HepG2 (cell line): Measurements from ENCODE around the gene PRKCE. TPM values are rescaled to one million over a fixed set of nuclear protein-coding genes. Genes with fewer than 3 reads are reported as not detected.

Source experiments
- ATAC-seq: fragments of 200-7000 bp; cut with Tn5 transposase; 3 replicates; pipeline ENCODE4 v1.9.1; 2020; ENCODE audit warnings: mild to moderate bottlenecking, moderate library complexity
- BruUV-seq: library from RNA; stranded (reverse); fragments of 400-500 nt; replicated peaks from 2 replicates; lab custom pipeline; 2021; lab: Mats Ljungman, UMichigan
- CTCF ChIA-PET: fragments of 300-600 bp; formaldehyde crosslinking; extraction: SDS; loops from one replicate; lab custom pipeline; 2021; ENCODE audit warnings: low total read pairs, inconsistent platforms, low intra/inter-chr PET ratio; lab: Yijun Ruan, JAX
- POLR2A ChIA-PET: fragments of 350-600 bp; sonication (Branson Sonifier 250); formaldehyde crosslinking; loops from one replicate; lab custom pipeline; 2020; ENCODE audit warnings: antibody characterized with exemption, inconsistent platforms; lab: Yijun Ruan, JAX
- DNase-seq: peaks from one replicate; pipeline ENCODE4 v3.0.0-alpha.2; 2015; ENCODE audit warnings: low spot score
- FAIRE-seq: peaks from 3 replicates; lab custom pipeline; 2011; peaks lifted over from hg19 to GRCh38; lab: Jason Lieb, UNC
- H2AFZ ChIP-seq: one replicate; pipeline ENCODE4 v1.6.1; 2011; ENCODE audit warnings: low read length, inconsistent platforms
- H3K27ac ChIP-seq: fragments of 300-600 bp; 3 replicates; pipeline ENCODE4 v1.8.0; 2011; ENCODE audit warnings: mixed run types, mild to moderate bottlenecking, mixed read lengths, low read length, inconsistent platforms; ENCODE audit not compliant: insufficient read depth; ENCODE audit errors: extremely low read length
- H3K27me3 ChIP-seq, 2 experiments: fragments of 200-600 bp in 1 of 2; 2 replicates in 1 of 2; 3 replicates in 1 of 2; pipeline versions ENCODE4 v1.6.0 to v1.8.0; 2011; ENCODE audit warnings: low read length in 2 of 2, mild to moderate bottlenecking in 2 of 2, moderate library complexity in 2 of 2, inconsistent platforms in 1 of 2; ENCODE audit not compliant: insufficient read depth in 2 of 2, control insufficient read depth in 1 of 2
- H3K36me3 ChIP-seq, 2 experiments: fragments of 200-600 bp in 1 of 2; replicated peaks in 1 of 2; 2 replicates in 1 of 2; 3 replicates in 1 of 2; pipeline versions ENCODE4 v1.5.1 to v1.8.0; 2011; ENCODE audit warnings: low read length in 2 of 2, inconsistent platforms in 1 of 2; ENCODE audit not compliant: insufficient read depth in 2 of 2, control insufficient read depth in 1 of 2
- H3K4me1 ChIP-seq: 2 replicates; pipeline ENCODE4 v1.5.1; 2012; ENCODE audit warnings: low read length, inconsistent platforms; ENCODE audit not compliant: insufficient read depth
- H3K4me2 ChIP-seq: 2 replicates; pipeline ENCODE4 v1.6.0; 2011; ENCODE audit warnings: low read depth, low read length, inconsistent platforms
- H3K4me3 ChIP-seq, 3 experiments: fragments of 200-600 bp in 1 of 3; sonication (generic), shearing (Covaris generic) in 1 of 3; replicated peaks in 1 of 3; 2 replicates each; pipeline ENCODE4 v1.5.1; 2011 to 2016; ENCODE audit warnings: low read length in 3 of 3, inconsistent platforms in 2 of 3, low read depth in 2 of 3, mild to moderate bottlenecking in 2 of 3, control low read depth in 1 of 3, mixed read lengths in 1 of 3; ENCODE audit not compliant: insufficient read depth in 1 of 3
- H3K79me2 ChIP-seq: one replicate; pipeline ENCODE4 v1.6.1; 2011; ENCODE audit warnings: low read length, inconsistent platforms; ENCODE audit not compliant: insufficient read depth
- H3K9ac ChIP-seq: 2 replicates; pipeline ENCODE4 v1.6.0; 2011; ENCODE audit warnings: mild to moderate bottlenecking, low read depth, low read length, inconsistent platforms; ENCODE audit not compliant: insufficient read depth
- H3K9me3 ChIP-seq: 2 replicates; pipeline ENCODE4 v1.5.1; 2012; ENCODE audit warnings: mild to moderate bottlenecking, low read length
- H4K20me1 ChIP-seq: 2 replicates; pipeline ENCODE4 v1.6.0; 2011; ENCODE audit warnings: inconsistent platforms, mild to moderate bottlenecking, low read length, moderate library complexity; ENCODE audit not compliant: insufficient read depth
- AHR ChIP-seq: IDR thresholded peaks from 2 replicates; pipeline ENCODE4 v1.6.1; 2018; ENCODE audit warnings: missing genetic modification reagents, missing compliant biosample characterization
- CENPBD1 ChIP-seq: sonication (generic); formaldehyde crosslinking; IDR thresholded peaks from 2 replicates; pipeline ENCODE4 v1.8.0; 2022; ENCODE audit warnings: missing genetic modification reagents, low read depth, mild to moderate bottlenecking, borderline replicate concordance
- HNF4A ChIP-seq: sonication (generic); formaldehyde crosslinking; IDR thresholded peaks from 2 replicates; pipeline ENCODE4 v1.4.0; 2020; ENCODE audit warnings: missing genetic modification reagents
- KLF6 ChIP-seq: IDR thresholded peaks from 2 replicates; pipeline ENCODE4 v1.8.0; 2016; ENCODE audit warnings: missing biosample characterization, missing genetic modification reagents
- MEIS2 ChIP-seq: sonication (generic); formaldehyde crosslinking; IDR thresholded peaks from 2 replicates; pipeline ENCODE4 v1.9.0; 2021; ENCODE audit warnings: mild to moderate bottlenecking, missing genetic modification reagents
- NCOA2 ChIP-seq: sonication (generic); formaldehyde crosslinking; IDR thresholded peaks from 2 replicates; pipeline ENCODE4 v1.8.0; 2022; ENCODE audit warnings: inconsistent platforms
- PAF1 ChIP-seq: IDR thresholded peaks from 2 replicates; pipeline ENCODE4 v1.6.1; 2016; ENCODE audit warnings: missing genetic modification reagents, missing compliant biosample characterization
- PHF8 ChIP-seq: sonication (generic); formaldehyde crosslinking; IDR thresholded peaks from 2 replicates; pipeline ENCODE4 v1.5.0; 2020; ENCODE audit warnings: missing genetic modification reagents
- SIX1 ChIP-seq: sonication (generic); formaldehyde crosslinking; IDR thresholded peaks from 2 replicates; pipeline ENCODE4 v1.4.0; 2020; ENCODE audit warnings: missing genetic modification reagents, borderline replicate concordance
- TSC22D2 ChIP-seq: sonication (generic); formaldehyde crosslinking; IDR thresholded peaks from 2 replicates; pipeline ENCODE4 v1.5.1; 2020; ENCODE audit warnings: missing genetic modification reagents, mild to moderate bottlenecking, borderline replicate concordance
- XBP1 ChIP-seq: sonication (generic); formaldehyde crosslinking; IDR thresholded peaks from 2 replicates; pipeline ENCODE4 v1.5.0; 2020; ENCODE audit warnings: missing genetic modification reagents
- YEATS2 ChIP-seq: sonication (generic); formaldehyde crosslinking; IDR thresholded peaks from 2 replicates; pipeline ENCODE4 v1.4.0; 2020; ENCODE audit warnings: missing genetic modification reagents, borderline replicate concordance
- ZMAT3 ChIP-seq: sonication (generic); formaldehyde crosslinking; conservative IDR thresholded peaks from 2 replicates; pipeline ENCODE4 v1.7.0; 2021; ENCODE audit warnings: missing genetic modification reagents
- ZNF335 ChIP-seq: sonication (generic); formaldehyde crosslinking; IDR thresholded peaks from 2 replicates; pipeline ENCODE4 v1.4.0; 2020; ENCODE audit warnings: missing genetic modification reagents
- ZNF75D ChIP-seq: sonication (generic); formaldehyde crosslinking; IDR thresholded peaks from 2 replicates; pipeline ENCODE4 v1.8.1; 2023; ENCODE audit warnings: missing genetic modification reagents, mild to moderate bottlenecking, borderline replicate concordance
- WGBS: methylation state at CpG from one replicate; pipeline ENCODE4 v1.1.6; 2017; ENCODE audit warnings: low lambda C conversion rate; 5-methylcytosine and 5-hydroxymethylcytosine counted together
- in situ Hi-C: cut with HindIII; loops from 2 replicates; pipeline ENCODE4 v1.10.0; 2017; ENCODE audit warnings: low pct_unique_long_range_greater_than_20kb; ENCODE audit not compliant: extremely low pct_ligation_motif_present
- intact Hi-C: fragments of 100-400 bp; cut with micrococcal nuclease; formaldehyde crosslinking; loops from one replicate; pipeline ENCODE4 v1.10.0; 2022; ENCODE audit not compliant: unreplicated experiment
- polyA plus RNA-seq, 8 experiments: library from polyadenylated mRNA; depleted of rRNA in 3 of 8; stranded (reverse) in 7 of 8; unstranded in 1 of 8; fragments of >200 nt; fragmentation: Illumina TruSeq in 4 of 8; extraction: Trizol in 4 of 8; gene quantifications; 2 replicates each; pipeline versions ENCODE4 v1.2.1 to v1.2.3, GENCODE V29; 2011 to 2016; ENCODE audit warnings: low read depth in 4 of 8, missing spikeins in 1 of 8, mixed read lengths in 1 of 8; ENCODE audit not compliant: insufficient read depth in 1 of 8
- total RNA-seq, 5 experiments: library from RNA; depleted of rRNA; stranded (reverse); fragments of >200 nt; fragmentation: Illumina TruSeq; extraction: Trizol; gene quantifications; 2 replicates each; pipeline ENCODE4 v1.2.3, GENCODE V29; 2016; ENCODE audit warnings: low read depth in 1 of 5
- TF ChIP-seq, protein P1 (sequence below): IDR thresholded peaks from 2 replicates; pipeline ENCODE4 v1.6.1; 2016; ENCODE audit warnings: missing genetic modification reagents, missing compliant biosample characterization
- TF ChIP-seq, protein P2 (sequence below): sonication (generic); formaldehyde crosslinking; IDR thresholded peaks from 2 replicates; pipeline ENCODE4 v1.9.0; 2022; ENCODE audit warnings: missing genetic modification reagents, mild to moderate bottlenecking, borderline replicate concordance

The PRKCE gene
- total and polyA plus RNA-seq, 2 of the 13 experiments (the other 11 are each of a cell fraction or from before 2014, with no cell fraction given): 1.0 to 3.9 TPM

GRCh38 chr2:46225730-46226129 lies 574.3 kb downstream of the PRKCE start (continued):
- peak; percentile 35; the same call in 1 of the 2 replicates for TF ChIP-seq NCOA2
- TF ChIP-seq HNF4A (CRISPR knock-in tag): peak; percentile 26; the same call in 1 of the 2 replicates
- TF ChIP-seq SIX1 (CRISPR knock-in tag): no peak

DNA sequence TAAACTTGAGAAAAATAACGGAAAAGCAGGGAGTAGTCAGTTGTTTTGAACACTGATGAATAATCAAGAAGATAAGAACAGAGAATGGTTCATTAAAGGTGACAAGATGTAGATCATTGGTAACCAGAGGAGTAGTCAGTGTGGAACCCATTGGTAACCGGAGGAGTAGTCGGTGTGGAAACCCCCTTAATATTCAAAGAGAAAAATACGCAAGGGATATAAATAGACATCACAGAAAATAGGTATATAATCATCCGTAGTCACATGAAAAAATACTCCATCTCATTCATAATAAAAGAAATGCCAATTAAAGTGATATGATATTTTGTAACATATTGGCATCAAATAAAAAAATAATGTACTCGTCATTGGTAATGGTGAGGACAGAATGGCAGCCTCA lies 575.1 kb downstream of the PRKCE start:
- no peak overlapping the region for H3K9ac ChIP-seq
- no peaks in the 10 kb centered on the region for H4K20me1 ChIP-seq
- CTCF ChIA-PET: no interaction called here
- DNase-seq: no peak
- BruUV-seq: no TSS peak
- ATAC-seq: no peak
- H2AFZ ChIP-seq: no peak overlapping the region
- WGBS: 81% methylated on average over 6 of the region's 6 CpGs
- H3K27ac ChIP-seq: no peak overlapping the region
- H3K79me2 ChIP-seq: no peaks in the 10 kb centered on the region
- peaks cover 0 to 1% of the 10 kb centered on the region in 2 experiments; a peak in 2 of 5 replicates for H3K27me3 ChIP-seq
- no peak overlapping the region for H3K4me2 ChIP-seq
- no peaks in the 10 kb centered on the region for H3K9me3 ChIP-seq
- TF ChIP-seq XBP1: no peak
- TF ChIP-seq YEATS2: no peak
- TF ChIP-seq, protein P1, sequence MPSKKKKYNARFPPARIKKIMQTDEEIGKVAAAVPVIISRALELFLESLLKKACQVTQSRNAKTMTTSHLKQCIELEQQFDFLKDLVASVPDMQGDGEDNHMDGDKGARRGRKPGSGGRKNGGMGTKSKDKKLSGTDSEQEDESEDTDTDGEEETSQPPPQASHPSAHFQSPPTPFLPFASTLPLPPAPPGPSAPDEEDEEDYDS (CRISPR knock-in tag): no peak
- peaks cover 56% of the 10 kb centered on the region for H3K4me1 ChIP-seq
- POLR2A ChIA-PET: no interaction called here
- FAIRE-seq: no peak
- in situ Hi-C loops: no loop called here
- intact Hi-C loops: loop anchor here (5.0 kb wide), 1 partner anchor 164 kb away; no protein-coding TSS in a partner anchor
- no peak overlapping the region for H3K4me3 ChIP-seq
- no peaks in the 10 kb centered on the region for H3K36me3 ChIP-seq

- H3K4me1 ChIP-seq: peaks cover 60% of the 10 kb centered on the region
- H3K9ac ChIP-seq: no peak overlapping the region
- no peaks in the 10 kb centered on the region for H3K36me3 ChIP-seq
- WGBS: 38% methylated on average over 3 of the region's 3 CpGs
- no peak for FAIRE-seq
- TF ChIP-seq PAF1: no peak
- TF ChIP-seq ZMAT3: no peak
- TF ChIP-seq ZNF75D: no peak
- TF ChIP-seq, protein P2, sequence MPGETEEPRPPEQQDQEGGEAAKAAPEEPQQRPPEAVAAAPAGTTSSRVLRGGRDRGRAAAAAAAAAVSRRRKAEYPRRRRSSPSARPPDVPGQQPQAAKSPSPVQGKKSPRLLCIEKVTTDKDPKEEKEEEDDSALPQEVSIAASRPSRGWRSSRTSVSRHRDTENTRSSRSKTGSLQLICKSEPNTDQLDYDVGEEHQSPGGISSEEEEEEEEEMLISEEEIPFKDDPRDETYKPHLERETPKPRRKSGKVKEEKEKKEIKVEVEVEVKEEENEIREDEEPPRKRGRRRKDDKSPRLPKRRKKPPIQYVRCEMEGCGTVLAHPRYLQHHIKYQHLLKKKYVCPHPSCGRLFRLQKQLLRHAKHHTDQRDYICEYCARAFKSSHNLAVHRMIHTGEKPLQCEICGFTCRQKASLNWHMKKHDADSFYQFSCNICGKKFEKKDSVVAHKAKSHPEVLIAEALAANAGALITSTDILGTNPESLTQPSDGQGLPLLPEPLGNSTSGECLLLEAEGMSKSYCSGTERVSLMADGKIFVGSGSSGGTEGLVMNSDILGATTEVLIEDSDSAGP (CRISPR knock-in tag): no peak
- no peak for TF ChIP-seq TSC22D2
- TF ChIP-seq PHF8 (CRISPR knock-in tag): no peak
- TF ChIP-seq ZNF335 (CRISPR knock-in tag): no peak
- no peak for TF ChIP-seq KLF6 (CRISPR knock-in tag)
- no peak for TF ChIP-seq MEIS2
- TF ChIP-seq CENPBD1 (CRISPR knock-in tag): no peak
- TF ChIP-seq AHR (CRISPR knock-in tag): no peak
- ATAC-seq: no peak
- BruUV-seq: no TSS peak
- H3K27me3 ChIP-seq: peaks cover 0 to 5% of the 10 kb centered on the region in 2 experiments; a peak in 3 of 5 replicates
- H3K27ac ChIP-seq: no peak overlapping the region
- intact Hi-C loops (loop anchor here (5.0 kb wide), 1 partner anchor 165 kb away; no protein-coding TSS in a partner anchor), in situ Hi-C loops (no loop called here)
- H3K4me2 ChIP-seq: no peak overlapping the region
- H3K9me3 ChIP-seq: no peaks in the 10 kb centered on the region
- ChIA-PET CTCF (no interaction called here), POLR2A (no interaction called here)
- no peaks in the 10 kb centered on the region for H3K79me2 ChIP-seq
- no peak overlapping the region for H3K4me3 ChIP-seq
- H4K20me1 ChIP-seq: no peaks in the 10 kb centered on the region
- no peak for DNase-seq
- H2AFZ ChIP-seq: no peak overlapping the region
These were observed 575.5 kb downstream of the PRKCE start for GRCh38 chr2:46227022-46227421.
